Dendritic cell treated with granulocyte-macrophage colony-stimulating factor and Interleukin-4, amounts not matched to agents 40 ng/mL and 50 ng/mL, for 4 days (primary cell): ENCODE data around the gene SPDYE2.
"Not testable (repeated sequence)": the region's sequence is repeated elsewhere in the genome, so short reads cannot be mapped to it uniquely, and the experiment has no call there.

ENCODE experiments used
- H3K27ac Mint-ChIP-seq: one replicate; pipeline ENCODE4 v1.8.0; 2022; ENCODE audit warnings: mild to moderate bottlenecking, mixed read lengths
- H3K27me3 Mint-ChIP-seq: one replicate; pipeline ENCODE4 v1.8.0; 2022; ENCODE audit warnings: mild to moderate bottlenecking, mixed read lengths
- H3K36me3 Mint-ChIP-seq: one replicate; pipeline ENCODE4 v1.8.0; 2022; ENCODE audit warnings: low read depth, mixed read lengths
- H3K4me1 Mint-ChIP-seq: one replicate; pipeline ENCODE4 v1.8.0; 2022; ENCODE audit warnings: low read depth, mixed read lengths
- H3K4me3 Mint-ChIP-seq: one replicate; pipeline ENCODE4 v1.8.0; 2022; ENCODE audit warnings: mild to moderate bottlenecking, moderate library complexity, mixed read lengths
- H3K9me3 Mint-ChIP-seq: one replicate; pipeline ENCODE4 v1.8.0; 2022; ENCODE audit warnings: mixed read lengths
- intact Hi-C: fragments of 100-400 bp; cut with micrococcal nuclease; formaldehyde crosslinking; loops from one replicate; pipeline ENCODE4 v1.15.0; 2022

SPDYE2 gene

GRCh38 chr7:102527182-102527581, 23.8 kb upstream of the SPDYE2 start:
- H3K36me3 Mint-ChIP-seq, H3K4me1 Mint-ChIP-seq, H3K4me3 Mint-ChIP-seq, H3K9me3 Mint-ChIP-seq, intact Hi-C loops, H3K27me3 Mint-ChIP-seq, H3K27ac Mint-ChIP-seq: not testable (repeated sequence)

- H3K4me3 Mint-ChIP-seq, H3K27me3 Mint-ChIP-seq, H3K4me1 Mint-ChIP-seq, H3K36me3 Mint-ChIP-seq, H3K27ac Mint-ChIP-seq, intact Hi-C loops, H3K9me3 Mint-ChIP-seq: not testable (repeated sequence)
These were observed 22.9 kb upstream of the SPDYE2 start for GRCh38 chr7:102527822-102528793.

- H3K4me3 Mint-ChIP-seq, H3K27ac Mint-ChIP-seq, H3K27me3 Mint-ChIP-seq, H3K4me1 Mint-ChIP-seq, H3K36me3 Mint-ChIP-seq, H3K9me3 Mint-ChIP-seq, intact Hi-C loops: not testable (repeated sequence)
These were observed 19.4 kb upstream of the SPDYE2 start for GRCh38 chr7:102531583-102531982.

- H3K36me3 Mint-ChIP-seq, H3K9me3 Mint-ChIP-seq, H3K4me1 Mint-ChIP-seq, H3K27me3 Mint-ChIP-seq, intact Hi-C loops, H3K4me3 Mint-ChIP-seq, H3K27ac Mint-ChIP-seq: not testable (repeated sequence)
These were observed 18.9 kb upstream of the SPDYE2 start for GRCh38 chr7:102532127-102532526.

- H3K9me3 Mint-ChIP-seq, H3K36me3 Mint-ChIP-seq, intact Hi-C loops, H3K4me3 Mint-ChIP-seq, H3K27me3 Mint-ChIP-seq, H3K4me1 Mint-ChIP-seq, H3K27ac Mint-ChIP-seq: not testable (repeated sequence)
These were observed 15.9 kb upstream of the SPDYE2 start for GRCh38 chr7:102535062-102535615.

- H3K4me1 Mint-ChIP-seq, H3K36me3 Mint-ChIP-seq, H3K27me3 Mint-ChIP-seq, H3K27ac Mint-ChIP-seq, intact Hi-C loops, H3K9me3 Mint-ChIP-seq, H3K4me3 Mint-ChIP-seq: not testable (repeated sequence)
These were observed 10.4 kb upstream of the SPDYE2 start for GRCh38 chr7:102540604-102541003.

GRCh38 chr7:102542083-102542482, 8.9 kb upstream of the SPDYE2 start:
- H3K36me3 Mint-ChIP-seq, H3K9me3 Mint-ChIP-seq, intact Hi-C loops, H3K4me1 Mint-ChIP-seq, H3K4me3 Mint-ChIP-seq, H3K27me3 Mint-ChIP-seq, H3K27ac Mint-ChIP-seq: not testable (repeated sequence)

- H3K4me1 Mint-ChIP-seq, H3K9me3 Mint-ChIP-seq, H3K36me3 Mint-ChIP-seq, H3K27me3 Mint-ChIP-seq, H3K27ac Mint-ChIP-seq, intact Hi-C loops, H3K4me3 Mint-ChIP-seq: not testable (repeated sequence)
These were observed 8.3 kb upstream of the SPDYE2 start for GRCh38 chr7:102542771-102543170.

- H3K4me3 Mint-ChIP-seq, H3K36me3 Mint-ChIP-seq, H3K9me3 Mint-ChIP-seq, intact Hi-C loops, H3K4me1 Mint-ChIP-seq, H3K27me3 Mint-ChIP-seq, H3K27ac Mint-ChIP-seq: not testable (repeated sequence)
These were observed 7.4 kb upstream of the SPDYE2 start, which contains the start of gene UPK3BL2 for GRCh38 chr7:102543596-102543995. TSS of gene UPK3BL2 (minus strand) at chr7:102543696. CDS start at chr7:102543636, 60 bp downstream.

- H3K27me3 Mint-ChIP-seq, H3K4me1 Mint-ChIP-seq, H3K4me3 Mint-ChIP-seq, H3K9me3 Mint-ChIP-seq, H3K27ac Mint-ChIP-seq, intact Hi-C loops, H3K36me3 Mint-ChIP-seq: not testable (repeated sequence)
These were observed 6.7 kb upstream of the SPDYE2 start for GRCh38 chr7:102544372-102544771.

- H3K36me3 Mint-ChIP-seq, H3K27ac Mint-ChIP-seq, H3K27me3 Mint-ChIP-seq, intact Hi-C loops, H3K9me3 Mint-ChIP-seq, H3K4me3 Mint-ChIP-seq, H3K4me1 Mint-ChIP-seq: not testable (repeated sequence)
These were observed 5.7 kb upstream of the SPDYE2 start for GRCh38 chr7:102545288-102545687.

- not testable (repeated sequence) for H3K9me3 Mint-ChIP-seq, H3K4me1 Mint-ChIP-seq
These were observed 4.7 kb upstream of the SPDYE2 start for GRCh38 chr7:102546353-102546752.

GRCh38 chr7:102568620-102569019, 17.6 kb downstream of the SPDYE2 start:
- intact Hi-C loops, H3K27me3 Mint-ChIP-seq, H3K4me3 Mint-ChIP-seq, H3K27ac Mint-ChIP-seq, H3K9me3 Mint-ChIP-seq, H3K4me1 Mint-ChIP-seq: not testable (repeated sequence)
- H3K36me3 Mint-ChIP-seq: peaks cover 12% of the 10 kb centered on the region

More at GRCh38 chr7:102546353-102546752, 4.7 kb upstream of the SPDYE2 start:
- H3K27me3 Mint-ChIP-seq, H3K4me3 Mint-ChIP-seq, intact Hi-C loops, H3K36me3 Mint-ChIP-seq, H3K27ac Mint-ChIP-seq: not testable (repeated sequence)

GRCh38 chr7:102572261-102573239, 21.5 kb downstream of the SPDYE2 start, which contains the start of gene POLR2J3:
TSS of gene POLR2J3 (minus strand) at chr7:102572583. CDS start at chr7:102572521, 62 bp downstream.
- H3K4me1 Mint-ChIP-seq, intact Hi-C loops, H3K27me3 Mint-ChIP-seq, H3K36me3 Mint-ChIP-seq, H3K9me3 Mint-ChIP-seq: not testable (repeated sequence)
- peak within 1 kb of the TSS; percentile 87 for H3K4me3 Mint-ChIP-seq
- peak within 1 kb of the TSS; percentile 85 for H3K27ac Mint-ChIP-seq
